Pancreas (tissue), 10 donors: Measurements from ENCODE around the gene SLC9A5. TPM values are rescaled to one million over a fixed set of nuclear protein-coding genes. Genes with fewer than 3 reads are reported as not detected.

ENCODE experiments used
- ATAC-seq, 4 donors: fragments of 200-7000 bp; cut with Tn5 transposase; one replicate each; pipeline versions ENCODE4 v1.8.0 to v1.9.1; 2020; ENCODE audit warnings: mild to moderate bottlenecking in 4 of 4, moderate library complexity in 4 of 4
- DNase-seq, 6 donors: peaks; one replicate each; pipeline ENCODE4 v3.0.0-alpha.2; 2020
- FAIRE-seq: peaks from 2 replicates; lab custom pipeline; 2012; peaks lifted over from hg19 to GRCh38; lab: Jason Lieb, UNC
- H3K27ac ChIP-seq, 4 donors: fragments of 200-600 bp; sonication (generic); 1 replicate in 3 of 4; 2 replicates in 1 of 4; pipeline versions ENCODE4 v1.5.0 to v1.8.0; 2020
- H3K27me3 ChIP-seq, 4 donors: fragments of 200-600 bp; one replicate each; pipeline ENCODE4 v1.8.0; 2021
- H3K36me3 ChIP-seq, 3 donors: fragments of 200-600 bp; sonication (generic) in 1 of 3; one replicate each; pipeline versions ENCODE4 v1.5.0 to v1.8.0; 2020 to 2021
- H3K4me1 ChIP-seq, 3 donors: fragments of 200-600 bp; one replicate each; pipeline ENCODE4 v1.8.0; 2021
- H3K4me3 ChIP-seq, 4 donors: fragments of 200-600 bp; sonication (generic) in 2 of 4; one replicate each; pipeline versions ENCODE4 v1.5.0 to v1.8.0; 2020 to 2021
- H3K9me3 ChIP-seq, 4 donors: fragments of 200-600 bp; one replicate each; pipeline ENCODE4 v1.8.0; 2021
- WGBS, 2 donors: extraction: QIAGEN DNeasy Blood & Tissue Kit; methylation state at CpG; one replicate each; pipeline ENCODE4 v1.1.7; 2013; 5-methylcytosine and 5-hydroxymethylcytosine counted together
- intact Hi-C, 3 donors: fragments of 100-400 bp; cut with DNase I; formaldehyde crosslinking; loops; one replicate each; pipeline versions ENCODE4 v1.11.1 to v1.14.2; 2022
- polyA plus RNA-seq, 2 donors: library from polyadenylated mRNA; stranded (reverse); fragments of 200-250 nt; gene quantifications; one replicate each; pipeline ENCODE4 v1.2.3, GENCODE V29; 2013
- total RNA-seq, 6 donors: library from RNA; stranded (reverse); fragmentation: NEBNext Ultra II Directional in 4 of 6; extraction: Animal tissue kit (Norgen Biotek cat#: 25700) in 4 of 6; gene quantifications; one replicate each; pipeline versions ENCODE4 v1.2.1 to v1.2.4, GENCODE V29; 2021 to 2023
- TF ChIP-seq, protein P1 (sequence below), 4 donors: fragments of 200-600 bp; sonication (generic) in 3 of 4; IDR thresholded peaks; one replicate each; pipeline versions ENCODE4 v1.5.0 to v1.8.0; 2021; ENCODE audit warnings: antibody characterized with exemption in 4 of 4
- donor health status: healthy with polysubstance abuse.
- donor health status: DM: no; HTN: no; CAD: no; lungs with moderate emphysema.
- donor health status: DM: no; HTN: no; CAD: no.
- donor health status: control.
- donor health status: control.
- donor health status: Bipolar disorder and iron deficiency.
- donor health status: DM: yes; HTN: yes; CAD: no.
- donor health status: DM: no; HTN: no; CAD: no.
- donor health status: DM: no; HTN: no; CAD: no.
- donor health status: DM: yes; HTN: yes; CAD: no.

Gene SLC9A5
- total and polyA plus RNA-seq, 8 donors: 0.22 to 1.5 (median 0.56) TPM

DNA sequence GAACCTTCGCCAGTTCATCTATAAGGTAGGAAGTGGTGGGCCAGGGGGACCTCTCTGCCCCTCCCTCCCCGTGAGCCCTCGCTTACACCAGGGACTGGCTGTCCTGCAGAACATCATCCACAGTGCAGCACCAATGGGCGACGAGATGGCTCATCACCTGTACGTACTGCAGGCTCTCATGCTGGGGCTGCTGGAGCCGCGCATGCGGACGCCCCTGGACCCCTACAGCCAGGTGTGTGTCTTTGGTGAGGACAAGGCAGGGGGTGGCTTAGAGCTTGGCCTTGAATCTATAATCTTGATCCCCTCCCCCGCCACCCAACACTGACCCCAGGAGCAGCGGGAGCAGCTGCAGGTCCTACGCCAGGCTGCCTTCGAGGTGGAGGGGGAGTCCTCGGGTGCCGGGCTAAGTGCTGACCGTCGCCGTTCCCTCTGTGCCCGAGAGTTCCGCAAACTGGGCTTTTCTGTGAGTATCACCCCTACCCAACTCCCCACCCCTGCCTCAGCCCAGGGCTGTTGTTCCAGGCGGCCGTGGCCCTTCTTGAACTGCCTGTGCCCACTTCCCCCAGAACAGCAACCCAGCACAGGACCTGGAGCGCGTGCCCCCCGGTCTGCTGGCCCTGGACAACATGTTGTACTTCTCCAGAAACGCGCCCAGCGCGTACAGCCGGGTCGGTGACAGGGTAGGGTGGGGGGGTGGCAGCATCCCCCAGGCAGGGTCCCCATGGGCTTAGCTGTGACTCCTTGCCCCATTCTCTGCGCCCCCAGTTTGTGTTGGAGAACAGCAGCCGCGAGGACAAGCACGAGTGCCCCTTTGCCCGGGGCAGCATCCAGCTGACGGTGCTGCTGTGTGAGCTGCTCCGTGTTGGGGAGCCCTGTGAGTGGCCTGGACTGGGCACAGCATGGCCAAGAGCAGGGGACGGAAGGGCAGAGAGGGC lies 47.1 kb upstream of the SLC9A5 start:
- TF ChIP-seq, protein P1, sequence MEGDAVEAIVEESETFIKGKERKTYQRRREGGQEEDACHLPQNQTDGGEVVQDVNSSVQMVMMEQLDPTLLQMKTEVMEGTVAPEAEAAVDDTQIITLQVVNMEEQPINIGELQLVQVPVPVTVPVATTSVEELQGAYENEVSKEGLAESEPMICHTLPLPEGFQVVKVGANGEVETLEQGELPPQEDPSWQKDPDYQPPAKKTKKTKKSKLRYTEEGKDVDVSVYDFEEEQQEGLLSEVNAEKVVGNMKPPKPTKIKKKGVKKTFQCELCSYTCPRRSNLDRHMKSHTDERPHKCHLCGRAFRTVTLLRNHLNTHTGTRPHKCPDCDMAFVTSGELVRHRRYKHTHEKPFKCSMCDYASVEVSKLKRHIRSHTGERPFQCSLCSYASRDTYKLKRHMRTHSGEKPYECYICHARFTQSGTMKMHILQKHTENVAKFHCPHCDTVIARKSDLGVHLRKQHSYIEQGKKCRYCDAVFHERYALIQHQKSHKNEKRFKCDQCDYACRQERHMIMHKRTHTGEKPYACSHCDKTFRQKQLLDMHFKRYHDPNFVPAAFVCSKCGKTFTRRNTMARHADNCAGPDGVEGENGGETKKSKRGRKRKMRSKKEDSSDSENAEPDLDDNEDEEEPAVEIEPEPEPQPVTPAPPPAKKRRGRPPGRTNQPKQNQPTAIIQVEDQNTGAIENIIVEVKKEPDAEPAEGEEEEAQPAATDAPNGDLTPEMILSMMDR (IDR thresholded peaks at IDR 0.05): no peak
- WGBS, 2 donors: 91 to 93% methylated on average over 40 of the region's 40 CpGs
- FAIRE-seq: no peak
- peaks cover 0 to 39% (median 6%) of the 10 kb centered on the region in 3 donors for H3K36me3 ChIP-seq
- no peak overlapping the region for H3K4me3 ChIP-seq
- H3K4me1 ChIP-seq: no peaks in the 10 kb centered on the region
- intact Hi-C loops: no loop called here
- no peak overlapping the region for H3K27ac ChIP-seq
- no peaks in the 10 kb centered on the region for H3K9me3 ChIP-seq
- DNase-seq: peak in 1 of 6 donors; percentile 41
- no peak for ATAC-seq
- no peaks in the 10 kb centered on the region for H3K27me3 ChIP-seq

- Histone ChIP-seq H3K4me3 (no peak overlapping the region), H3K36me3 (peaks cover 0 to 33% (median 6%) of the 10 kb centered on the region in 3 donors), H3K9me3 (no peaks in the 10 kb centered on the region), H3K4me1 (no peaks in the 10 kb centered on the region), H3K27ac (no peak overlapping the region), H3K27me3 (no peaks in the 10 kb centered on the region)
- no peak for DNase-seq
- TF ChIP-seq, protein P1 (IDR thresholded peaks at IDR 0.05): no peak
- intact Hi-C loops: no loop called here
- ATAC-seq: no peak
- WGBS, 2 donors: 94 to 95% methylated on average over 12 of the region's 12 CpGs
- no peak for FAIRE-seq
Measured at GRCh38 chr16:67202426-67202825, 46.4 kb upstream of the SLC9A5 start.

DNA sequence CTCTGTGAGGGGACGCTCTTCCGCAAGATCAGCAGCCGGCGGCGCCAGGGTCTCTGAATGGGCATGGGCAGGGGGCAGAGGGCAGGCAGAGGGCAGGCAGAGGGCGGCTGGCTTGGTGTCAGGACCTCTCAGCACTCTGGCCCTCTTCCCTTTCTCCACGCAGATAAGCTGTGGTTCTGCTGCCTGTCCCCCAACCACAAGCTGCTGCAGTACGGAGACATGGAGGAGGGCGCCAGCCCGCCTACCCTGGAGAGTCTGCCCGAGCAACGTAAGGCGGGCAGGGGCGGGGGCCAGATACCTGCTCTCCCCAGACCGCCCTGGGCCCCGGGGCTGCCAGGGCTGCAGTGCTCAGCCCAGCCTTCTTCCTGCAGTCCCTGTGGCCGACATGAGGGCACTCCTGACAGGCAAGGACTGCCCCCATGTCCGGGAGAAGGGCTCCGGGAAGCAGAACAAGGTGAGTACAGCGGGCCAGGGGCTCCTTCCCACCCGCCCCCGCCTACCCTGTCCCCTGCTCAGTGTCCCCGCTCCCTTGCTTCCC lies 45.8 kb upstream of the SLC9A5 start:
- H3K4me3 ChIP-seq: no peak overlapping the region
- no peak for ATAC-seq
- no peak for FAIRE-seq
- no peaks in the 10 kb centered on the region for H3K9me3 ChIP-seq
- whole genome bisulfite sequencing, 2 donors: 93 to 94% methylated on average over 23 of the region's 23 CpGs
- TF ChIP-seq, protein P1 (IDR thresholded peaks at IDR 0.05): no peak
- no peak for DNase-seq
- no peak overlapping the region for H3K27ac ChIP-seq
- intact Hi-C loops: no loop called here
- H3K4me1 ChIP-seq: no peaks in the 10 kb centered on the region
- H3K27me3 ChIP-seq: no peaks in the 10 kb centered on the region
- H3K36me3 ChIP-seq: peaks cover 0 to 27% (median 6%) of the 10 kb centered on the region in 3 donors

DNA sequence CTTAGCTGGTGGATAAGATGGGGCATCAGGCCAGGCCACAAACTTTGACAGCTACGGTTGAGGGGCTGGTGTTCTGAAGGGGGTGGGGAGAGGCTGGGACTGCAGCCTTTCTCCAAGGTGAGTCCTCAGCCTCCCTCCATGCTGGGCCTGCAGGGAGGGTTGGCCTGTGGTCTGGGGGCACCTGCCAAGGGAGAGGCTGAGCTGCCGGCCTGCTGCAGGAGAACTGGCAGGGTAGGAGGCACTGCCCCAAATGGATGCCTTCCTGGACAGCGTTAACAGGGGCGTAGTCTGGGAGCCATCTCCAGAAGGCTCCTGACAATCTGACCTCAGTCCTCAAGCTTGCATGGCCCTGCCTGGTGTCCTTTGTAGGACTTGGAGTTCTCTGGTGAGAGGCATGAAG lies 44.7 kb upstream of the SLC9A5 start:
- WGBS, 2 donors: 88% methylated on average over 4 of the region's 4 CpGs
- no peak for FAIRE-seq
- ATAC-seq: no peak

More for the DNA sequence above, 44.7 kb upstream of the SLC9A5 start:
- peaks cover 0 to 26% (median 6%) of the 10 kb centered on the region in 3 donors for H3K36me3 ChIP-seq
- H3K4me1 ChIP-seq: no peaks in the 10 kb centered on the region
- intact Hi-C loops: no loop called here
- no peak overlapping the region for H3K4me3 ChIP-seq
- H3K27ac ChIP-seq: no peak overlapping the region
- TF ChIP-seq, protein P1 (IDR thresholded peaks at IDR 0.05): no peak
- H3K9me3 ChIP-seq: no peaks in the 10 kb centered on the region
- H3K27me3 ChIP-seq: no peaks in the 10 kb centered on the region
- DNase-seq: no peak
